IPS-18a (cell line): ENCODE results near the gene TPD52L2.
"Not testable (repeated sequence)": the region's sequence is repeated elsewhere in the genome, so short reads cannot be mapped to it uniquely, and the experiment has no call there.

Source experiments
- H3K27ac ChIP-seq: one replicate; pipeline ENCODE4 v1.5.1; 2013; ENCODE audit warnings: low read length
- H3K27me3 ChIP-seq: one replicate; pipeline ENCODE4 v1.6.1; 2013; ENCODE audit warnings: mild to moderate bottlenecking, low read length; ENCODE audit not compliant: control insufficient read depth, insufficient read depth
- H3K36me3 ChIP-seq: one replicate; pipeline ENCODE4 v1.6.1; 2013; ENCODE audit warnings: low read depth, low read length; ENCODE audit not compliant: control insufficient read depth
- H3K4me1 ChIP-seq: one replicate; pipeline ENCODE4 v1.6.1; 2013; ENCODE audit warnings: low read depth, low read length; ENCODE audit not compliant: control insufficient read depth
- H3K4me3 ChIP-seq: one replicate; pipeline ENCODE4 v1.5.1; 2013; ENCODE audit warnings: low read length
- H3K9ac ChIP-seq: one replicate; pipeline ENCODE4 v1.6.1; 2013; ENCODE audit warnings: mild to moderate bottlenecking, low read length, moderate library complexity
- H3K9me3 ChIP-seq: one replicate; pipeline ENCODE4 v1.6.1; 2013; ENCODE audit warnings: low read depth, low read length; ENCODE audit not compliant: control insufficient read depth

The TPD52L2 gene

DNA sequence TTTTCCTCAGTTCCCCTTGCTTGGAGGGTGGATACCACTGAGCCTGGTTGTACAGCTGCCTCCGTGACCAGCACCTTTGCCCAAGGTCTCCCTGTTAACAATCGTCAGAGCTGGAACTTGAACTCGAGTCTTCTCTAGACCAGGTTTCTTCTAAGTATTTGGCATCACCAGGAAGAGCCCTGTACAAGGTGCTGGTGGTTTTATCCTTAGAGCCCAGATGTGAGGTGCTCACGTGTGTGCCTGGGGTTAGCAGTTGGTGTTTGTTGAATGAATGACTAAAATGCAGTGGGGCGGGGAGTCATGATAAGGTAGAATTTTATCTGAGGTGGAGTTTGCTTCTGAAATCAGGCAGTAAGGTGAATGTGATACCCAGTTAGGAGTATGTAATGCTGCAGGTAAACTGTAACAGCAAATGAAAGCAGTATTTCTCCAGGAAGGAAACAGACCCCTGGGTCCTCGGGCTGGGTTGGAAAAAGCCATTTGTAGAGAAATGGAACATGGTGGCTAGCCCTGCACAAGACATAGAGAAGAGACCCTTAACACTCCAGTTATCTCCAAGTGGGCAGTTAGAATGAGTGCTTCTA, 33.0 kb downstream of the TPD52L2 start:
- no peak overlapping the region for H3K27ac ChIP-seq
- H3K9me3 ChIP-seq: no peaks in the 10 kb centered on the region
- peaks cover 11% of the 10 kb centered on the region for H3K4me1 ChIP-seq
- no peak overlapping the region for H3K9ac ChIP-seq
- no peaks in the 10 kb centered on the region for H3K36me3 ChIP-seq
- H3K27me3 ChIP-seq: no peaks in the 10 kb centered on the region
- H3K4me3 ChIP-seq: no peak overlapping the region

DNA sequence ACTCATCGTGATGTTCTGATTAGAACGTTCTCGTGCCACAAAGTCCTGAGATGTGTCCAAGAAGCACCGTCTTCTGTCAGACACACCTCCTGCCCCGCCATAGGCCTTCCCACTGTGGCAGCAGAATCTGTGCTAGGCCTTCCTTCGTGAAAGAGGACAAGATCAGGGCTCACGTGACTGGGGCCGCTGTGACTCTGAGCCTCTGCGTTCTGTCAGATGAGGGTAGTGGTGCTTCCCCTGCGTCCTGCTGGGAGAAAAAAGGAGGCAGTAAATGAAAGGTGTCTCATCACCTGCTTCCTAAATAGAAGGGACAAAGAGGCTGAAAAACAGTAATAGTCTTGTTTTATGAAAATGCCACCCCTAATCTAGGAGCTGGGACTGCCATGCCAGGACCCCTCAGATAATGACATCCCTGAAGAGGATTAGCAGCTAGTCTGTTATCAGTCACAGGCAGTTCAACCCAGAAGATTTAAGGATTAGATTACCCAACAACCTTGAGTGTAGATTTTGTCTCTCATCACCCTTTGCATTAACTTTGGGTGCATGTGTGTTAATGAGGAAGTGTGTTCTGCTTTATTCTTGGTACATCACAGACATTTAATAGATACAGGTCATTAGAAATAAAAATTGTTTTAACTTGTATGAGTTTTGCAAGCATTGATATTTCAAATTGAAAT, 34.0 kb downstream of the TPD52L2 start:
- Histone ChIP-seq H3K9me3 (no peaks in the 10 kb centered on the region), H3K27ac (no peak overlapping the region), H3K9ac (no peak overlapping the region), H3K4me3 (no peak overlapping the region), H3K36me3 (no peaks in the 10 kb centered on the region), H3K27me3 (no peaks in the 10 kb centered on the region), H3K4me1 (peaks cover 11% of the 10 kb centered on the region)

DNA sequence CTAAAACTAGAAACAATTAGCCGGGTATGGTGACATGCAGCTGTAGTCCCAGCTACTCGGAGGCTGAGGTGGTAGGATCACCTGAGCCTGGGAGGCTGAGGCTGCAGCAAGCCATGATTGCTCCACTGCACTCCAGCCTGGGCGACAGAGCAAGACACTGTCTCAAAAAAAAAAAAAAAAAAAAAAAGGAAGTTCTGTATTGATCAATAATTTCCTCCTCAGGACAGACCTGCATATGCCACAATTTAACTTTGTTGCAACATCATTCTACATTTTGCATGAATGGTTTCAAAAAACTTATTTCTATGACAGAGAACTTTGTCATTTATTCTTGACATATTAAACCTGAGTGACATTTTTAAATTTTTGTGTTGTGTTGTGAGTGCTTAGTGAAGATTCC, 35.3 kb downstream of the TPD52L2 start:
- Histone ChIP-seq H3K36me3 (no peaks in the 10 kb centered on the region), H3K27ac (no peak overlapping the region), H3K4me3 (no peak overlapping the region), H3K27me3 (no peaks in the 10 kb centered on the region), H3K9me3 (no peaks in the 10 kb centered on the region), H3K4me1 (peaks cover 11% of the 10 kb centered on the region), H3K9ac (no peak overlapping the region)

DNA sequence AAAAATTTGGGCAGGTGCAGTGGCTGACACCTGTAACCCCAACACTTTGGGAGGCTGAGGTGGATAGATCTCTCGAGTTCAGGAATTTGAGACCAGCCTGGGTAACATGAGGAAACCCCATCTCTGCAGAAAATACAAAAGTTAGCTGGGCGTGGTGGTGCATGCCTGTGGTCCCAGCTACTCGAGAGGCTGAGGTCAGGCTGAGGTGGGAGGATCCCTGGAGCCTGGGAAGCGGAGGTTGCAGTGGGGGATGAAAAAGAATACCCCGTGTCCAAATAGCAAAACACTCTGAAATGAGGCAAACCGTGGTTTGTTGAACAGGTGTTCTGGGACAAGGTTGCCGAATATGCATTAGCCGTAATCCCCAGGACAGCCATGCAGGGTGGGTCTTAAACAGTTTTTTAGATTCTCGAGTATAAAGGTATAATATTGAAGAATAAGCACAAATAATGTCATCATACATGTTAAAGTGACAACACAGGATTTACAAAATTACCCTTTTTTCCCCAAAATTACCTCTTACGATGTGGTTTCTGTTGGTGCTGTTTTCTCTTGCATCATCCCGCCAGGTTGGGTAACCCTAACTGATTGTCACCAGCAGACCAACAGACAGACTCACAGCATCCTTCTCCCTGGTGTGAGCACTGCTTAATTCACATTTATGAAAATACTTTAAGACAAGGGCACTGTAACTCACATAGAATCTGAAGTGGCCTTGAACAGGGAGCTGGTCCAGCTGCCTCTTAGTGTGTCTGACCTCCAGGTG, 38.9 kb downstream of the TPD52L2 start:
- H3K36me3 ChIP-seq: no peaks in the 10 kb centered on the region
- H3K9ac ChIP-seq: no peak overlapping the region
- H3K4me1 ChIP-seq: no peaks in the 10 kb centered on the region
- H3K27me3 ChIP-seq: no peaks in the 10 kb centered on the region
- no peak overlapping the region for H3K27ac ChIP-seq
- H3K4me3 ChIP-seq: no peak overlapping the region
- no peaks in the 10 kb centered on the region for H3K9me3 ChIP-seq

DNA sequence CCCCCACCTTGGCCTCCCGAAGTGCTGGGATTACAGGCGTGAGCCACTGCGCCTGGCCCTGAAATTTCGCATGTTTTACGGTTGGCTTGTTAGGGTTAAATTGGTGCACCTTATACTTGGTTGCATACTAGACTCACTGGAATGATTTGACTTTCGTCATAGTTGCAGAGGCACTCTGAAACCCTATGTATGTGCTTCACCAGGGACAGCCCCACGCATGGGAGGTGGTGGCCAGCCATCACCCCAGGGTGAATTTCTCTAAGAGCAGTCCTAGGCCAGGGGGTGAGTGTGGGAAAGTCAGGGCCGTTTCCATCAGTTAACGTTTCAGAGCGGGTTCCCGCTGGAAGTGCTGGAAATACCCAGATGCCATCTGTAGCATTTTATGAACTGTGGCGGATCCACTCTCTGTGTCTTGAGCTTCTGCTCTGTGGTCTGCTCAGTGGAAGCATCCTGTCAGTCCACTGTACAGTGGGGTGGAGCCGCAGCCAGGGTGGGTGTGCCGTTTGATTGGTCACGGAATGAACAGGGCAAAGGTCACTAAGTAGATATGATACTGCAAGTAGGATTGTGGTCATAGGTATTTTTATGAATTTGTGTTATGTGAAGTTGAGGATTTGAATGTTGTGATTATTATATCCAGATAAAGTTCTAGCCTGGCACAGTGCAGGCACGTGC, 43.1 kb downstream of the TPD52L2 start:
- Histone ChIP-seq H3K27ac (no peak overlapping the region), H3K27me3 (no peaks in the 10 kb centered on the region), H3K36me3 (no peaks in the 10 kb centered on the region), H3K9ac (no peak overlapping the region), H3K4me3 (no peak overlapping the region), H3K9me3 (no peaks in the 10 kb centered on the region), H3K4me1 (no peaks in the 10 kb centered on the region)

DNA sequence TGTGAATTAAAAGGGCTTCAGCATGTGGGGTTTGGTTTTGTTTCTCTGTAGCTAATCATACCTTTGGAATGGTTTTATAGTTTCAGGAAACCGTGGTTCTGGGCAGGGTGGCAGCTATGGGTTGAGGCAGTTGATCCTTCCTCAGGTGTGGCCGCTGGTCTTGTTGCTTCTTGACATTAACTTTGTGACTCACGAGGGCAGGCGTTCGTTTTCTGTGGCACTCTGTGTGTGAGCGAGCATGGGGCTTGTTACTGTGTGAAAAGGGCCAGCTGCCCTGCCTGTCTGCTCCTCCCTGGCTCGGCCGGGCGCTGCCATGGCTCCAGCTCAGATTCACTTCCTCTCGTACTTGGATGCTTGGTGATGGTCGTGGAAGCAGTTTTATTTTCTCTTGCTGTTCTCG, 46.1 kb downstream of the TPD52L2 start:
- H3K27me3 ChIP-seq: no peaks in the 10 kb centered on the region
- no peaks in the 10 kb centered on the region for H3K9me3 ChIP-seq
- H3K4me1 ChIP-seq: no peaks in the 10 kb centered on the region
- H3K9ac ChIP-seq: no peak overlapping the region
- H3K27ac ChIP-seq: no peak overlapping the region
- H3K4me3 ChIP-seq: no peak overlapping the region
- H3K36me3 ChIP-seq: no peaks in the 10 kb centered on the region

DNA sequence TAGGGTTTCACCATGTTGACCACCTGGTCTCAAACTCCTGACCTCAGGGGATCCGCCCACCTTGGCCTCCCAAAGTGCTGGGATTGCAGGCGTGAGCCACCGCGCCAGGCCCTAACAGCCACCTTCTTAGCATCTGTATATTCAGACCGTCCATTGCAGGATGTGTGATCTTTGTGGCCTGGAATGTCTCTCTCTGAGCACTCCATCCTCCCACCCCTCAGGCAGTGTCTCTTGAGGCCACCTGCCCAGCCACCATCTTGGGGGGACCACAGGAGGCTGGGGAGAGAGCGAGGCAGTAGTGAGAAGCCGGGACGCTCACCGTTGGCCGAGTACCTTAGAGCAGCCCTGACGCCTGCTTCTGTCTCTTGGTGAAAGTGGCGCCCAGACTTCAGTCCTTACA, 48.7 kb downstream of the TPD52L2 start:
- H3K9me3 ChIP-seq: no peaks in the 10 kb centered on the region
- H3K4me3 ChIP-seq: no peak overlapping the region
- no peaks in the 10 kb centered on the region for H3K4me1 ChIP-seq
- no peaks in the 10 kb centered on the region for H3K27me3 ChIP-seq
- no peak overlapping the region for H3K9ac ChIP-seq
- no peak overlapping the region for H3K27ac ChIP-seq
- no peaks in the 10 kb centered on the region for H3K36me3 ChIP-seq

DNA sequence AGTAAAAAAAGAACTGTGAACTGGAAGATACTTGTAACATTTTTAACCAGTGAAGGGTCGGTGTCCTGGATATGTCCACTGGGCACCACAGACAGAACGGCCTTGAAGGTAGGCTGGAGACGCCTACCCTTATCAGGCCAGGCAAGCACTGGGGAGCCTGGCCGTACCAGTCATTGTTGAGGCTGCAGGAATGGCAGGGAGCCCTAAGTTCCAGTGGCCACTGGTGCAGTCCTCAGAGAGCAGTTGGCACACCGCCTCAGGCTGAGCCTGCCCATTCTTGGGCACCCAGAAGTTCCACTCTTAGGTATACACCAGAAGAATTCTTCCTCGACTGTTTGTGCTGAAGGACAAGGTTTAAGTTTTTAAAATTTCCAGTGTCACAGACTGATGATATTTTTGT, 50.4 kb downstream of the TPD52L2 start:
- H3K9ac ChIP-seq: no peak overlapping the region
- no peaks in the 10 kb centered on the region for H3K27me3 ChIP-seq
- no peaks in the 10 kb centered on the region for H3K36me3 ChIP-seq
- H3K4me3 ChIP-seq: no peak overlapping the region
- no peak overlapping the region for H3K27ac ChIP-seq
- no peaks in the 10 kb centered on the region for H3K9me3 ChIP-seq
- H3K4me1 ChIP-seq: no peaks in the 10 kb centered on the region

DNA sequence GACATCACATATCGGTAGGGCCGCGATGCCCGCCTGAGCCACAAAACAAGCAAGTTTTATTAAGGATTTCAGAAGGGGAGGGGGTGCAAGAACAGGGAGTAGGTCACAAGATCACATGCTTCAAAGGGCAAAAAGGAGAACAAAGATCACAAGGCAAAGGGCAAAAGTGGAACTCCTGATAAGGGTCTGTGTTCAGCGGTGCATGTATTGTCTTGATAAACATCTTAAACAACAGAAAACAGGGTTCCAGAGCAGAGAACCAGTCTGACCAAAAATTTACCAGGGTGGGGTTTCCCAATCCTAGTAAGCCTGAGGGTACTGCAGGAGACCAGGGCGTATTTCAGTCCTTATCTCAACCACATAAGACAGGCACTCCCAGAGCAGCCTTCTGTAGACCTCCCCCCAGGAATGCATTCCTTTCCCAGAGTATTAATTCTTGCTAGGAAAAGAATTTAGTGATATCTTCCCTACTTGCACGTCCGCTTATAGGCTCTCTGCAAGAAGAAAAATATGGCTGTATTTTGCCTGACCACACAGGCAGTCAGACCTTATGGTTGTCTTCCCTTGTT, 51.4 kb downstream of the TPD52L2 start:
- not testable (repeated sequence) for H3K27me3 ChIP-seq, H3K27ac ChIP-seq, H3K4me3 ChIP-seq, H3K9ac ChIP-seq, H3K4me1 ChIP-seq, H3K36me3 ChIP-seq, H3K9me3 ChIP-seq

DNA sequence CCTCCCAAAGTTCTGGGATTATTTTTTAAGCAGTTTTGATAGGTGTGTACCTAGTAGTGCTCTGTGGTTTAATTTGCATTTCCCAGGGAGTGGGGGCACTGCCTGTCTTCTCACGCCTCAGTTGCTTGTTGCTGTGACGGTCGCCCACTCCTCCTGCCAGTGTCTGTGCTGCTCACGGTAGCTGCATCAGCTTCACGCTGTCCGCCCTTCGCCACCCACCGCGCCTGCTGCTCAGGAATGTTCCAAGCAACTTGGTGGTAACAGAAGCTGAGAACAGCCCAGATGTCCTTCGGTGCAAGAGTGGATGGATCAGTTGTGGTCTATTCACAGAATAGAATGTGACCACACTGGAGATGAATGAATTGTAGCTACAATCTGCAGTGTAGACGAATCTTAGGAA, 52.7 kb downstream of the TPD52L2 start:
- Histone ChIP-seq H3K4me1 (no peaks in the 10 kb centered on the region), H3K36me3 (no peaks in the 10 kb centered on the region), H3K27me3 (no peaks in the 10 kb centered on the region), H3K4me3 (no peak overlapping the region), H3K27ac (no peak overlapping the region), H3K9ac (no peak overlapping the region), H3K9me3 (no peaks in the 10 kb centered on the region)

DNA sequence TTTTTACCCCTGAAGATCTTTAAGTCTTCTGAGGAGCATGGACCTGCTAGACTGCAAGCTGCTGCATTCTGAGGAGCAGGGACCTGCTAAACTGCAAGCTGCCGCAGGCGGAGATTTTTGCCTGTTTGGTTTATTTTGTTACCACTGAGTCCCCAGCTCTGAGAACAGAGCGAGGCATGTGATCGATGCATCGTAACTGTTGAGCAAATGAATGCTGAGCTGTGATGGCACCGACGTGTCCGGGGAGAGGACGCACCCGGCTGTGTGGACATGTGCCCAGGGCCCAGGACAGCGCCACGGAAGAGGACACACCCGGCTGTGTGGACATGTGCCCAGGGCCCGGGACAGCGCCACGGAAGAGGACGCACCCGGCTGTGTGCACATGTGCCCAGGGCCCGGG, 54.1 kb downstream of the TPD52L2 start:
- no peak overlapping the region for H3K27ac ChIP-seq
- H3K36me3 ChIP-seq: no peaks in the 10 kb centered on the region
- H3K9me3 ChIP-seq: no peaks in the 10 kb centered on the region
- no peak overlapping the region for H3K9ac ChIP-seq
- H3K27me3 ChIP-seq: no peaks in the 10 kb centered on the region
- H3K4me1 ChIP-seq: no peaks in the 10 kb centered on the region
- H3K4me3 ChIP-seq: no peak overlapping the region
